Endothelial cell of umbilical vein (primary cell): ENCODE data around the gene ENTR1. TPM values are rescaled to one million over a fixed set of nuclear protein-coding genes. Genes with fewer than 3 reads are reported as not detected.

Experiments used
- BruUV-seq: library from RNA; stranded (reverse); fragments of 400-500 nt; replicated peaks from 2 replicates; lab custom pipeline; 2021; lab: Mats Ljungman, UMichigan
- CTCF ChIA-PET: fragments of 300-600, 350-600 bp; sonication (Branson Sonifier 250); formaldehyde crosslinking; loops from one replicate; lab custom pipeline; 2021; ENCODE audit warnings: antibody characterized with exemption, inconsistent platforms; lab: Charles Lee
- POLR2A ChIA-PET: fragments of 300-600, 350-600 bp; sonication (Branson Sonifier 250); formaldehyde crosslinking; loops from one replicate; lab custom pipeline; 2021; ENCODE audit warnings: antibody characterized with exemption, inconsistent platforms; lab: Charles Lee
- DNase-seq: peaks from one replicate; pipeline ENCODE4 v3.0.0-alpha.2; 2011; ENCODE audit warnings: low read depth, low spot score
- FAIRE-seq: peaks from 2 replicates; lab custom pipeline; 2011; peaks lifted over from hg19 to GRCh38; lab: Jason Lieb, UNC
- H2AFZ ChIP-seq: 2 replicates; pipeline ENCODE4 v1.6.0; 2012; ENCODE audit warnings: low read depth, low read length, control low read depth, inconsistent platforms
- H3K27ac ChIP-seq: 2 replicates; pipeline ENCODE4 v1.5.1; 2011; ENCODE audit warnings: low read depth, mild to moderate bottlenecking, control low read depth, low read length, moderate library complexity; ENCODE audit not compliant: insufficient read depth
- H3K27me3 ChIP-seq, 2 experiments: 2 replicates each; pipeline versions ENCODE4 v1.6.0 to v1.6.1; 2011; ENCODE audit warnings: low read length in 2 of 2, mixed read lengths in 1 of 2; ENCODE audit not compliant: control insufficient read depth in 2 of 2, insufficient read depth in 2 of 2
- H3K36me3 ChIP-seq, 2 experiments: 2 replicates in 1 of 2; 3 replicates in 1 of 2; pipeline ENCODE4 v1.5.1; 2011; ENCODE audit warnings: low read length in 2 of 2, mild to moderate bottlenecking in 1 of 2, moderate library complexity in 1 of 2; ENCODE audit not compliant: control insufficient read depth in 2 of 2, insufficient read depth in 2 of 2; ENCODE audit errors: extremely low read depth in 1 of 2
- H3K4me1 ChIP-seq: 3 replicates; pipeline ENCODE4 v1.5.1; 2011; ENCODE audit warnings: mild to moderate bottlenecking, low read length; ENCODE audit not compliant: control insufficient read depth, insufficient read depth; ENCODE audit errors: extremely low read depth
- H3K4me2 ChIP-seq: 2 replicates; pipeline ENCODE4 v1.6.1; 2011; ENCODE audit warnings: low read length, control low read depth, mixed read lengths; ENCODE audit not compliant: insufficient read depth
- H3K4me3 ChIP-seq, 3 experiments: fragments of 200-600 bp in 1 of 3; sonication (generic), shearing (Covaris generic) in 1 of 3; replicated peaks in 1 of 3; 2 replicates each; pipeline ENCODE4 v1.5.1; 2011 to 2016; ENCODE audit warnings: control low read depth in 3 of 3, low read length in 3 of 3, mild to moderate bottlenecking in 2 of 3, inconsistent platforms in 1 of 3, low read depth in 1 of 3, moderate library complexity in 1 of 3; ENCODE audit not compliant: insufficient read depth in 1 of 3
- H3K79me2 ChIP-seq: 2 replicates; pipeline ENCODE4 v1.6.0; 2012; ENCODE audit warnings: low read length, inconsistent platforms; ENCODE audit not compliant: control insufficient read depth, insufficient read depth
- H3K9ac ChIP-seq: replicated peaks from 2 replicates; pipeline ENCODE3; 2011; ENCODE audit warnings: low read length, control low read depth; ENCODE audit not compliant: insufficient read depth; ENCODE audit errors: extremely low read depth
- H3K9me1 ChIP-seq: replicated peaks from 3 replicates; pipeline ENCODE4 v1.6.0; 2011; ENCODE audit warnings: mild to moderate bottlenecking, low read length; ENCODE audit not compliant: control insufficient read depth, insufficient read depth; ENCODE audit errors: extremely low read depth
- H3K9me3 ChIP-seq: replicated peaks from 2 replicates; pipeline ENCODE4 v1.5.1; 2012; ENCODE audit warnings: low read length, inconsistent platforms; ENCODE audit not compliant: control insufficient read depth, insufficient read depth
- H4K20me1 ChIP-seq: replicated peaks from 2 replicates; pipeline ENCODE3; 2011; ENCODE audit warnings: mild to moderate bottlenecking, low read length; ENCODE audit not compliant: control insufficient read depth, insufficient read depth; ENCODE audit errors: extremely low read depth
- EZH2 ChIP-seq: IDR thresholded peaks from 2 replicates; pipeline ENCODE4 v1.6.1; 2012; ENCODE audit warnings: borderline replicate concordance, low read depth, mild to moderate bottlenecking, moderate library complexity, low read length, inconsistent platforms; ENCODE audit not compliant: severe bottlenecking
- FOS ChIP-seq: IDR thresholded peaks from 2 replicates; pipeline ENCODE4 v1.6.1; 2011; ENCODE audit warnings: mild to moderate bottlenecking, low read length, moderate library complexity, borderline replicate concordance; ENCODE audit not compliant: insufficient read depth
- GATA2 ChIP-seq: IDR thresholded peaks from 2 replicates; pipeline ENCODE4 v1.7.0; 2011; ENCODE audit warnings: low read depth, mild to moderate bottlenecking, moderate library complexity, mixed read lengths, low read length; ENCODE audit not compliant: insufficient read length, insufficient read depth
- JUN ChIP-seq: IDR thresholded peaks from 2 replicates; pipeline ENCODE4 v1.6.1; 2011; ENCODE audit warnings: borderline replicate concordance, low read depth; ENCODE audit not compliant: insufficient read length, insufficient read depth
- MAX ChIP-seq: IDR thresholded peaks from 2 replicates; pipeline ENCODE4 v1.6.1; 2011; ENCODE audit not compliant: insufficient read depth, insufficient read length
- MYC ChIP-seq: IDR thresholded peaks from one replicate; pipeline ENCODE4 v1.6.1; 2011; ENCODE audit warnings: mild to moderate bottlenecking, low read depth, low read length
- POLR2A ChIP-seq: IDR thresholded peaks from 2 replicates; pipeline ENCODE4 v1.6.1; 2012; ENCODE audit warnings: low read depth, mild to moderate bottlenecking, control low read depth, low read length
- POLR2AphosphoS5 ChIP-seq: IDR thresholded peaks from 2 replicates; pipeline ENCODE4 v1.6.1; 2012; ENCODE audit warnings: low read depth, mild to moderate bottlenecking, control low read depth, low read length, moderate library complexity; ENCODE audit not compliant: insufficient read depth
- dilution Hi-C: fragments of 300-500 bp; cut with MboI; formaldehyde crosslinking; loops from one replicate; pipeline ENCODE4 v1.15.0; 2019; ENCODE audit warnings: low sequenced_read_pairs; ENCODE audit not compliant: extremely low pct_ligation_motif_present
- intact Hi-C: fragments of 100-400 bp; cut with micrococcal nuclease; formaldehyde crosslinking; loops from one replicate; pipeline ENCODE4 v1.10.0; 2022
- polyA plus RNA-seq, 4 experiments: library from polyadenylated mRNA; depleted of rRNA in 3 of 4; stranded (reverse) in 3 of 4; unstranded in 1 of 4; fragments of >200 nt; gene quantifications; 2 replicates each; pipeline versions ENCODE4 v1.2.1 to v1.2.3, GENCODE V29; 2011 to 2012; ENCODE audit warnings: missing spikeins in 1 of 4
- total RNA-seq: library from RNA; stranded (reverse); gene quantifications from 2 replicates; pipeline ENCODE4 v1.2.3, GENCODE V29; 2021
- TF ChIP-seq, protein P1 (sequence below), 2 donors: IDR thresholded peaks; 1 replicate in 1 of 2; 2 replicates in 1 of 2; pipeline ENCODE4 v1.5.1; 2011; ENCODE audit warnings: low read length in 2 of 2, mild to moderate bottlenecking in 2 of 2, moderate library complexity in 2 of 2, control low read depth in 1 of 2, inconsistent platforms in 1 of 2, low read depth in 1 of 2; ENCODE audit not compliant: insufficient read depth in 1 of 2; ENCODE audit errors: extremely low read depth in 1 of 2

The ENTR1 gene
- total and polyA plus RNA-seq, 2 donors (not counting 3 experiments of a cell fraction or from before 2014, with no cell fraction given): 36.0 to 61.6 TPM

DNA sequence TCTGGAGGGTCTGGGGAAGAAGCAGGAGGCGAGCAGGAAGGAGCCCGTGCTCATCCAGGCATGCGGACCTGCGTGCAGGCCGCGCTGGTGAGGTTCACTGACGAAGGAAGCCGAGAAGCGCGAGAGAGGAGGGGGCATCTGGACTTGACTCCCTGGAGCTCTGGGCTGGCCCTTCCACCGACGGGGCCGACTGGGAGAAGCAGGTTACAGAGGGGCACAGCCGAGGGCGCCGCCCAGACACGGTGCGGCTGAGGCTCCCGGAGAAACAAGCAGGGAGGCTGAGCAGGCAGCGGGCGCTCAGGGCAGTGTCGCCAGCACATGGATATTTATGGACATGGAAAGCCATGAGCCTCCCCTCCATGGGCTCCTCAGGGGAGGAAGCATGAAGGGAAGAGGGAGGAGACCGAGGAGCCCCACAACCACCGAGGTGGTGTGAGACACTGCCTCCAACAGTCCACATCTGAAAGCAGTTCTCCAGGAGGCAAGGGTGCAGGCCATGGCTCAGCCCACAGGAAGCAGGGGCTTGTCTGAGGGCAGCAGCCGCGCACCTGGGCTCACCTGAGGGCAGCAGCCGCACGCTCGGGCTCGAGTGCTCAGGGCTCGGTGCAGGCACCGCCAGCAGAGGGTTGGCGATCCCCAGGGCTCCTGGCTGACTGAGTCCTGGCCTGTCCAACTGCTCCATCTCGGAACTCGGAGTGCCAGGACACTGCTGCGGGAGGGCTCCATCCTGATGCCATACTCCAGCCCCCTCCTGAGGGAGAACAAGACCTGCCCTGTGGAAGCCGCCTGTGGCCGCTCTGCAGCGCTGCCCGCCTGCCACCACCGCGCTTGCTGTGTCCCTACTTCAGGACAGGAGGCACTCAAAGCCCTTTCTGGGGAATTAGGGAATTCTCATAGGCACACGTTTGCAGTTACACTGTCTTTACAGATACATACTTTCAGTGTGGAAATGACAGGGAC lies 44.9 kb upstream of the ENTR1 start:
- TF ChIP-seq FOS (no peak), POLR2A (no peak), MYC (no peak), JUN (no peak), EZH2 (no peak), MAX (no peak), POLR2AphosphoS5 (no peak), GATA2 (no peak)
- TF ChIP-seq, protein P1, sequence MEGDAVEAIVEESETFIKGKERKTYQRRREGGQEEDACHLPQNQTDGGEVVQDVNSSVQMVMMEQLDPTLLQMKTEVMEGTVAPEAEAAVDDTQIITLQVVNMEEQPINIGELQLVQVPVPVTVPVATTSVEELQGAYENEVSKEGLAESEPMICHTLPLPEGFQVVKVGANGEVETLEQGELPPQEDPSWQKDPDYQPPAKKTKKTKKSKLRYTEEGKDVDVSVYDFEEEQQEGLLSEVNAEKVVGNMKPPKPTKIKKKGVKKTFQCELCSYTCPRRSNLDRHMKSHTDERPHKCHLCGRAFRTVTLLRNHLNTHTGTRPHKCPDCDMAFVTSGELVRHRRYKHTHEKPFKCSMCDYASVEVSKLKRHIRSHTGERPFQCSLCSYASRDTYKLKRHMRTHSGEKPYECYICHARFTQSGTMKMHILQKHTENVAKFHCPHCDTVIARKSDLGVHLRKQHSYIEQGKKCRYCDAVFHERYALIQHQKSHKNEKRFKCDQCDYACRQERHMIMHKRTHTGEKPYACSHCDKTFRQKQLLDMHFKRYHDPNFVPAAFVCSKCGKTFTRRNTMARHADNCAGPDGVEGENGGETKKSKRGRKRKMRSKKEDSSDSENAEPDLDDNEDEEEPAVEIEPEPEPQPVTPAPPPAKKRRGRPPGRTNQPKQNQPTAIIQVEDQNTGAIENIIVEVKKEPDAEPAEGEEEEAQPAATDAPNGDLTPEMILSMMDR (IDR thresholded peaks at IDR 0.05; ENCODE audit: extremely low read depth in 1 of 2, insufficient read depth in 1 of 2, low read depth in 1 of 2, low read length in 2 of 2): no peak
- no peak for DNase-seq
- FAIRE-seq: no peak
- POLR2A ChIA-PET: no interaction called here
- no peak overlapping the region for H3K4me2 ChIP-seq
- dilution Hi-C loops (no loop called here), intact Hi-C loops (no loop called here)
- H3K79me2 ChIP-seq: no peaks in the 10 kb centered on the region
- H3K9me1 ChIP-seq: no peaks in the 10 kb centered on the region
- CTCF ChIA-PET: interaction anchor here (0.6 kb wide), 1 partner anchor 781 kb away, joined by 3 read pairs; no protein-coding TSS in a partner anchor
- no peak overlapping the region for H3K9ac ChIP-seq
- H3K27me3 ChIP-seq: no peaks in the 10 kb centered on the region
- H3K36me3 ChIP-seq: peaks cover 27 to 64% of the 10 kb centered on the region in 2 experiments
- H2AFZ ChIP-seq: no peak overlapping the region
- H3K9me3 ChIP-seq: no peaks in the 10 kb centered on the region
- no peaks in the 10 kb centered on the region for H4K20me1 ChIP-seq
- H3K4me3 ChIP-seq: no peak overlapping the region
- no peaks in the 10 kb centered on the region for H3K4me1 ChIP-seq
- no peak overlapping the region for H3K27ac ChIP-seq
- BruUV-seq: no TSS peak
